GM19023 (cell line): ENCODE data around the gene ANKS1B.

Source experiments
- ATAC-seq: cut with Tn5 transposase; IDR thresholded peaks from one replicate; pipeline ENCODE4 v1.9.1; 2021; ENCODE audit warnings: mild to moderate bottlenecking, moderate library complexity; ENCODE audit not compliant: unreplicated experiment

The ANKS1B gene

GRCh38 chr12:98724384-98725155 is 1260.2 kb downstream of the ANKS1B start:
- no peak for ATAC-seq

GRCh38 chr12:98721204-98721702 is 1263.5 kb downstream of the ANKS1B start:
- no peak for ATAC-seq

- ATAC-seq: no peak
These were observed 1264.9 kb downstream of the ANKS1B start for GRCh38 chr12:98719515-98720504.

GRCh38 chr12:98714426-98714825 is 1270.3 kb downstream of the ANKS1B start:
- ATAC-seq: no peak

- ATAC-seq: no peak
These were observed 1275.7 kb downstream of the ANKS1B start for GRCh38 chr12:98709022-98709421.

GRCh38 chr12:98701166-98701565 is 1283.6 kb downstream of the ANKS1B start:
- ATAC-seq: no peak

GRCh38 chr12:98699586-98699985 is 1285.2 kb downstream of the ANKS1B start:
- no peak for ATAC-seq

GRCh38 chr12:98698603-98699463 is 1285.9 kb downstream of the ANKS1B start:
- ATAC-seq: peak; percentile 94

- ATAC-seq: no peak
These were observed 1287.5 kb downstream of the ANKS1B start for GRCh38 chr12:98697209-98697608.

- ATAC-seq: no peak
These were observed 1288.6 kb downstream of the ANKS1B start for GRCh38 chr12:98696036-98696646.

- no peak for ATAC-seq
These were observed 1293.4 kb downstream of the ANKS1B start for GRCh38 chr12:98691351-98691750.

GRCh38 chr12:98686603-98687002 is 1298.1 kb downstream of the ANKS1B start:
- ATAC-seq: no peak
